GM21529 (cell line): ENCODE results near the gene CHD9.
"Not testable (repeated sequence)": the region's sequence is repeated elsewhere in the genome, so short reads cannot be mapped to it uniquely, and the experiment has no call there.

Experiments
- ATAC-seq: cut with Tn5 transposase; IDR thresholded peaks from one replicate; pipeline ENCODE4 v1.9.1; 2021; ENCODE audit not compliant: unreplicated experiment

Gene CHD9

DNA sequence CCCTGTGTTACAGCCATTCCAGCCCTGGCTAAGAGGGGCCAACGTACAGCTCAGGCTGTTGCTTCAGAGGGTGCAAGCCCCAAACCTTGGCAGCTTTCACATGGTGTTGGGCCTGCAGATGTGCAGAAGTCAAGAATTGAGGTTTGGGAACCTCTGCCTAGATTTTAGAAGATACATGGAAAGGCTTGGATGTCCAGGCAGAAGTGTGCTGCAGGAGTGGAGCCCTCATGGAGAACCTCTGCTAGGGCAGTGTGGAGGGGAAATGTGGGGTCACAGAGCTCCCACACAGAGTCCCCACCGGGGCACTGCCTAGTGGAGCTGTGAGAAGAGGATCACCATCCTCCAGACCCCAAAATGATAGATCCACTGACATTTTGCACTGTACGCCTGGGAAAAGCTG, 130.9 kb downstream of the CHD9 start:
- ATAC-seq, result not testable (repeated sequence)

DNA sequence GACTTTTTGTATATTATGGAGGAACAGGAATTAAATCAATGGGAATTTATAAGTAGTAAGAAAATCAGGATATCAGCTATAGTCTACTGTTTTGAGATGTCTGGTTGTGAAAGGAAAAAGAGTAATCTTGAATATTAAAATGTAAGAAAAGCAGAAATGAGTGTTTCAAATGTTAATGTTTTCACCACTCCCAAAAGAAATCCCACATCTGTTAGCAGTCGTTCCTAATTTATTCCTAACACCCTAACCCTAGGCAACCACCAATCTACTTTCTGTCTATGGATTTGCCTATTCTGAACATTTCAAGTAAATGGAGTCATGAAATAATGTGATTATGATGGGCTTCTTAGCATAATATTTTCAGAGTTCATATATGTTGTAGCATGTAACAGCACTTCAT, 133.0 kb downstream of the CHD9 start:
- ATAC-seq, result no peak

DNA sequence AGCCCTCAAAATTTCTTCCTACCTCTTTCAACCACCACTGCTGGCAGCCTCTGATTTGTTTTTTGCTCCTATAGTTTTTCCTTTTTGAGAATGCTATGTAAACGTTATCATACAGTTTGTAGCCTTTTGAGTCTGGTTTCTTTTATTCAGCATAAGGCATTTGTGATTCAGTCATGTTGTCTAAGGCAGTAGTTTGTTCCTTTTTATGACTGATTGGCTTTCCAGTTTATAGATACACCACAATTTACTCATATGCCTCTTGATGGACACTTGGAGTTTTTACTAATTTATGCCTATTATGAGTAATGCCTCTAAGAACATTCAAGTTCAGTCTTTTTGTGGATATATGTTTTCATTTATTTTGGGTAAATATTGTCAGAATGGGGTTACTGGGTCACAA, 136.6 kb downstream of the CHD9 start:
- ATAC-seq, result no peak

DNA sequence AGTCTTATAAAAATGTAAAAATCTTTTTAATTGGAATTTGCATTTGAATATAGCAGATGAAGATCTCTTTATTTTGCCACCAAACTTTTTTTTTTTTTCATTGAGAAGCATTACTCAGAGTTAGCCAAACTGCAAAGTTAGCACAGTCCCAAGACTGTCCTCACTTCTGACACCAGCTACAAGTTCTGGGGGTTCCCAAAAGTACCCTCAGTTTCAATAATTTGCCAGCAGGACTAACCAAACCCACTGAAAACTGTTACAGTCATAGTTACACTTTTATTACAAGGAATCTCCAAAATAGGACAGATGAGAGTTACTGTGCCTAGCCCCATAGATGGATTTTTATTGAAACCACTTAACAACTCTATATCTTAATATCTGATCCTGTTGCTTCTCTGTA, 144.1 kb downstream of the CHD9 start:
- ATAC-seq, result no peak

DNA sequence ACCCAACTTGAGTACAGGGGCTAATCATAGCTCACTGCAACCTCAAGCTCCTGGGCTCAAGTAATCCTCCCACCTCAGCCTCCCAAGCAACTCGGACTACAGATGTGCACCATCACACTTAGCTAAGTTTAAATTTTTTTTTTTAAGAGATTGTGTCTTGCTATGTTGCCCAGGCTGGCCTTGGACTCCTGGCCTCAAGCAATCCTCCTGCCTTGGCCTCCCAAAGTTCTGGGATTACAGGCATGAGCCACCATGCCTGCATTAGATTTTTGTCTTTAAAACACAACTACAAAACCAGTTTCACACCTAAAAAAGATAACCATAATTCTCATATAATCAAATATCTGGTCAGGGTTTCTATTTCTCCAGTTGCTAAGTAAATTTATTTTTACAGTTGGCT, 147.1 kb downstream of the CHD9 start:
- no peak for ATAC-seq

DNA sequence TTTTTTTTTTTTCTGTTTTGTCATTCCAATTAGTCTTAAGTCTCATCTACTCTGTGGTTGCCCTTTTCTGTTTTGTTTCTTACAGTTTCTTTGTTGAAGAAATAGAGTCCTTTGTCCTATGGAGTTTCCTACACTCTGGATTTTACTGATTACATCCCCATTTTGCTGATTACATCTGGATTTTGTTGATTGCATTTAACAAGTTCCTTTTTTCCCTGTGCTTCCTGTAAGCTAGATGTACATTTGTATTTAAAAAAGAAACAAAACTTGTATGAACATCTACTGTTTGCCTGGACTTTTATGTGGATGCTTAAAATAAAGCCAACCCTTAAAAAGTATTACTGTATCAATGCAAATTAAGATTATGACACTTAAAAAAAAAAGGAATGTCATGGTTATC, 147.6 kb downstream of the CHD9 start:
- no peak for ATAC-seq

DNA sequence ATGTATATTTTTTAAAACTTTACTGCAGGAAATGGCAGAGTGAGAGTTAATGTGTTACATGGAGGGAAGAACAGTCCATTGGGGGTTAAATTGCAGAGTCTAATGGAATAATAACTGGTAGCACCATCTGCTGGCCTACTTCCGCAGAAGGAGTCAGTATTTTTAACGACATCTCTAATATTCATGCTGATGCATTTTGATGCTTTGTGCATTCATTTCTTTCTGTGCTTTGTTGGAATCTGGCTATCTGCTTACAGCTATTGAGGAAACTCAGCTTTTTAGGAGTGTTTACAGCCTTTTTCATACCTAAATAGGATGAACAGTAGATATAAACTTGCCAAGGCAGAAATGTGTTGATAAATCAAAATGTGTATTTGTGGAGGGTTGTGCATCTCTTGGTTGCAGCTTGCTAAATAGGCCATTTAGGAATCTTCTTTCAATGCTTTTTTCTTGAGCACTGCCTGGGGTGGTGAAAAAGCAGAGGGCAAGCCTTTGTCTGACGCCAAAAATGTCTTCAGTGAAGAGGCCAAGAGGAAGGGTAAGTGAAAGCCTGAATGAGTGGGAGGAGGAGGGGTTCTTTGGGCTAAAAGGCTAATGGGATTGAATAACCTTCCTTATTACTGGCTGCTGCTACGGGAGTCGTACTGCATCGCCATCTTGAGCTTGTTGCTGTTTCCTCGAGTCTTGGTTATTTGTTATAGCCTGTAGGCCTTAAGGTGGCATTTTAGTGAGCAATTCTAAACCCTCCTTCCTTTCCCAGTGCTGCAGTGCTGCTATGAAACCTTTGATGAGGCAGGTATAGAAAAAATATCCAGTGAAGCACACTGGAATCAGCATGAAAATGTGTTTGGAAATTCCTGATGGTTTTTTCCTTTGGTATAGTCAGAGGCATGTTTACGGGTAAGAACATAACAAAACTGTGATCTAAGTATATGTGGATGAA, 153.3 kb downstream of the CHD9 start:
- peak; percentile 91 for ATAC-seq

DNA sequence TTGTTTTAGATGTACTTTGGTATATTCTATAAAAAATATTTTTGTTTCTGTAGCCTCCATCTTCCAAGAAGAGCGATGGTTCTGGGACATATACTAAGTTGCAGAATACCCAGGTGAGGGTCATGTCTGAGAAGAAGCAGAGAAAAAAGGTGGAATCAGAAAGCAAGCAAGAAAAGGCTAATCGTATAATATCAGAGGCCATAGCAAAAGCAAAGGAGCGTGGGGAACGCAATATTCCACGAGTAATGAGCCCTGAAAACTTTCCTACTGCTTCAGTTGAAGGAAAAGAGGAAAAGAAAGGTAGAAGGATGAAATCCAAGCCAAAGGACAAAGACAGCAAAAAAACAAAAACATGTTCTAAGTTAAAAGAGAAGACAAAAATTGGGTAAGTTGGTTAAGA, 154.6 kb downstream of the CHD9 start:
- no peak for ATAC-seq

DNA sequence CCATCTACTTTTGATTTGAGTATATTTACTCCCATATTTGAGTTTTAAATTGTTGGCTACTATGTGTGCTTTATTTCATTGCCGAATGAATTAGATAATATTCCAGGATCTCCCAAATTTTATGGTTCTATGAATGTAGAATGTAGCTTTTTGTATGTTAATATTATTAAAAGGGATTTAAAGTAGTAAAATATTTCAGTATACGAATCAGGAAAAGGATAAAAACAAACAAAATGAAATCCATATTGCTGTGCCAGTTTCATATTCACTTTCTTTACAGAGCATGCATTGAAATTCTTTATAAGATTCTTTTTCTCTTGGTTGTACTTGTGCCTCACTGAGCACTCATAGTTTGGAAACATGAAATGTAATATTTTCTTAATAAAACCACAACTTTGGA, 155.1 kb downstream of the CHD9 start:
- no peak for ATAC-seq

DNA sequence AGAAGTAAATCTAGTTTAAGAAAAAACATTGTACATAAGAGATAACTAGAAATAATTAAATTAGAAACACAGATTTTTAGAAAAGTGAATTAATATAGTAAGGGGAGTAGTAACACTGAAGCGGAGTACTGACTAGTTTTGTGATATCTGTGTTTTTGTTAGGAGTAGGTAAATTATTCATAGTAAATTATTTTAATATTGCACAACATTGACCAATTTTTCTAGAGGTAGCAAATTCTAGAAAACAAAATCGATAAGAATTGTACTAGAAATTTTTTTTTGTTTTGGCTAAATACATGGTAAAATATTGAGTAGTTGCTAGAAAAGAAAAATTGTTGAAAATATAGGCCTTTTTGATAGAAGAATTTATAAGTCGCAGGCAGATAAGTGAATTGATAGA, 156.5 kb downstream of the CHD9 start:
- no peak for ATAC-seq

DNA sequence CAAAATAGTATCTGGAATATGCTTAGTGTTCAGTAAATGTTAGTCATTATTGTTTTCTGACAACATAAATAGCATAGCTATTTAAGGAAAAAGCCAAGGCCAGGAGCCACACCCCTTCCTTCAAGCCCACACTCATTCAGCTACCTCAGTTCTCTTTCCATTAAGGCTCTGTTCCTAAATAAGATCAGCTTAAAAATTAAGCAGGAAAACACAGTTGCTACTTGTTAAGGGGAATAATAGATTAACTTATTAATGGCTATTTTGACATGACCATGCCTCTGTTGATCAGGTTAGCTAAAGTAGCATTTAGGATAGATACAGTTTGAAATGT, 158.1 kb downstream of the CHD9 start:
- ATAC-seq, result no peak

DNA sequence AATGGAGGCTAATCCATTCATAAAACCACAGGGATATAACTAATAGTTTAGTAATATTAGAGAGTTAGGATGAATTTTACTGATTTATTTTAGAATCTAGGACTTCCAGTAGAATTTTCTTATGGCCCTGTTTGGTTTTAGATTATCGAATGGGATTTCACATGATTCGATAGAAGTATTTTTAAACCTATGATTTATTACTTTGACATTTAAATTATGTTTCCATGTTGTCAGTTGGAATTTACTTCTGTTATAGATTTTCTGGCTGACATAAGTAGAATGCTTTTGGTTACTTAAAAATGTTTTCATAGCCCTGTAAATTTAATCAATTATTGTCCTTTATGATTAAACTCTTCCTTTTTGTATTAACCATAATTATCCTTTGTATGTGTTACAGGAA, 158.8 kb downstream of the CHD9 start:
- ATAC-seq, result no peak

DNA sequence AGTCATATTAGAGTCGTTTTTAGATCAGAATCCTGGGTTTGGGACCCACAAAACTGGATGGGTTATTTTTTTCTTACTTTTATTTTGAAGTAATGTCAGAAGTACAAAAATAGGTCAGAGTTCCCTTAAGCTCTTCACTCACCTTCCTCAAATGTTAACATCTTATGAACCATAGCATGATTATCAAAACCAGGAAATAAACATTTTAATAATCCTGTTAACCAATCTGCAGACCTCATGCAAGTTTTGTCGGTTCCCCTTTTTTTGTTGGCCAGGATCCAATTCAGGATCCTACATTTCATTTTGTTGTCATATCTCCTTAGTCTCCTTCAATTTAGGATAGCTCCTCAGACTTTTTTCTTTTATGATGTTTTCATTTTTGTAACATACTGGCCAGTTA, 162.0 kb downstream of the CHD9 start:
- ATAC-seq, result no peak

DNA sequence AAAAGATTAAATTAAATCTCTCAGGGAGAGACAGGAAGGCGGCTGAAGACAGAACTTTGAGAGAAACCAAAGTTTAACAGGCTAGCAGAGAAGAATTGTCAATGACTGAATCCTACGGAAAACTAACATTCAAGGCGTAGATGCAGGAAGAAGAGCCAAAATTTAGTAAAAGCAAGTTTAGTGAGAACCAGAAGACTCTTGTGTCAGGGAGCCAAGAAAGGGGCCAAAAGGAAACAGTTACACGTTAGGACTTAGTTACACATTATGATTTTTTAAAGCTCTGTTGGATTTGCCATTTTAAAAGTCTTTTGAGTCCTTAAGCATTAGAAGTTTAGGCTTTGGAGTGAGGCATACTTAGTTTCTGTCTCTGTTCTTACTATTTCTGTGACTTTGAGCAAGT, 164.6 kb downstream of the CHD9 start:
- ATAC-seq, result peak; percentile 9

DNA sequence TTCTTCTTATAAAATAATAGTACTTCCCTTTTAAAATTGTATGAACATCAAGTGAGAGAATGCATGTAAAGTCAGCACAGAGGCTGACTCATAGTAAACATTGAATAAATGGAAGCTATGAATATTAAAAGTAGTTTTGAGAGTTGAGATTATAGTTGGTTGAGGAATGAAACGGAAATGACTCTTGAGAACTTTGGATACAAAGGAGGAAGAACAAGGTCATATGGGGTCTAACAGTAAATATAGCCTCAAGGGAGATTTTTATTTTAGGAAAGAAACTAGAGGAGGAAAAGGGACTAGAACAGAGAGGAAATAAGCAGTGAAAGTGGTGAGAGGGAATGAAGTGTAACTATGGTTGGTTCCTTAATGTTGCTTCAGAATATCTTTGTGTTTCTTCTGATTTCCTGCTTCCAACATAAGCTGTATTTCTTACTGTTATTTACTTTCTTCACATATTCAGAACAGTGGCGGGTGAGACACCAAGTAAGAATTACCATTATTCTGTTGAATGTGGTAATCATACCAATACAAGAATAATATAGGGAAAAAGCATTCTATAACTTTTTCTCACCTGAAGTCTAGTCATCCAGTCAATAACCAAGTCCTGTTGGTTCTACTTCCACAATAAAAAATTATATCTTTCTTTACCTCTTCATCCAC, 165.1 kb downstream of the CHD9 start:
- peak; percentile 46 for ATAC-seq

DNA sequence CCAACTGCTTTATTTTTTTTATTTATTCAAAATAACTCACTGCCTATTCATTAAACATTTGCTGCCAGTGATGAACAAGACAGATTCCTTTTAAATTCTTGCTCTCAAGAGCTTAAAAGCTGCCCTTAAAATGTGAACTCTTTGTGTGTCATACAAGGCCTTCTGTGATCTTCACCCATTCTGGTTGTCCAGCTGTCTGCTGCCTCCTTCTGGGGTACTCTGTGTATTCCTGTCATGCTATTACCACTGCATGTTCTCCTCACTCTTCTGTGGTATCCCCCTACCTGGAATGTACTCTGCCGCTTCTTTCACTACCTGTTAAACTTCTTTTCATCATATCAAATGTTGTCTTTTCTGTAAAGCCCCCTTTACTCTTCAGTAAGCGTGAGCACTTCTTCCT, 165.8 kb downstream of the CHD9 start:
- ATAC-seq, result no peak

DNA sequence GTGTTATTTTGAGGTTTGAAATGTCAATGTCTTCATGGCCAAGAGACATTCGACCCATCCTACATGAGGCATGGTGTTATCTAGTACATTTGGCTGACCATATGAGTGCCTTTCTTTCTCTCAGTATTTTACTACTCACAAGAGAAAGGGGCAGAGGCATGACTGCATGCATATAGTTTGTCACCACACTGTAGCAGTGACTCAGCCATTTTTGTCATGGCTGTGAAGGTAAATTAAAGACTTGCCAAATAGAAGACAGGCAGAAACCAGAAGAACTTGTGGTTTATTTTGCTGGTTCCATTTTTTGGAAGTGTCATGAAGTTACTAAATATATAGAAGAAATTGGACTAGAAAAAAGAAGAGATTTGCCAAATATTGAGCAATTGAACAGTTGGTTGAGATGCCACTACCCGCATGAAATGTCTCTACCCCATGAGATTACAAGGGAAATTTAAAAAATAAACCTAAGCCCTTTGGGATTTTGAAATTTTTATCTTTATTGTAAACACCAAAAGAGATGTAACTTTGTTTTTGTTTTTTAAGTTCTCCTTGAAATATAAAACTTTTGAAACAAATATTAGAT, 170.3 kb downstream of the CHD9 start:
- ATAC-seq, result no peak

DNA sequence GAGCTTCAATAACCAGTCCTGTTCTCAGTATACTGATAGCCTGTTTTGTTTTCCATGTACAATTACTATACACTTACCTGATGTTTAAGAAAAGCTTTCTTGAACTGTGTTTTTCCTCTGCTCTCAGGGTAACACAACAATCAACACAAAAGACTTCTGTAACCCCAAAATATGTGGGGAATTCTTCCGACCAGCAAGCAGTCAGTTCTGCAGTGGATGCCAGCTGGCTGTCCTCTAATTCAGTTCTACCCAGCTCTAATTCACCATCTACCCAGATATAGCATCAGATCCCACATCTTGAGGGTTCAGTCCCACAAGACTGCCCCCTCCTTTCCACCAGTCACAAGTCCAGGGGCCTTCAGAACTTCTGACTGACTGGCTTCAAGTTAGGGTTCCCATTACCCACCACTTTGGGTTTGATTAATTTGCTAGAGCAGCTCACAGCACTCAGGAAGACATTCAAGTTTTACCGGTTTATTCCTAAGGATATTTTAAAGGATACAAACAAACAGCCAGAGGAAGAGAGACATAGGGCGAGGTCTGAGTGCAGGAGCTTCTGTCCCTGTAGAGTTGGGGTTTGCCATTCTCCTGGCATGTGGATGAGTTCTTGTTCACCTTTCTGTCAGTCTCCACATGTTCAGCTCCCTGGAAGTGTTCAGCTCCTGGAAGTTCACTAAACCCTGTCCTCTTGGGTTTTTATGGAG, 178.2 kb downstream of the CHD9 start:
- no peak for ATAC-seq

DNA sequence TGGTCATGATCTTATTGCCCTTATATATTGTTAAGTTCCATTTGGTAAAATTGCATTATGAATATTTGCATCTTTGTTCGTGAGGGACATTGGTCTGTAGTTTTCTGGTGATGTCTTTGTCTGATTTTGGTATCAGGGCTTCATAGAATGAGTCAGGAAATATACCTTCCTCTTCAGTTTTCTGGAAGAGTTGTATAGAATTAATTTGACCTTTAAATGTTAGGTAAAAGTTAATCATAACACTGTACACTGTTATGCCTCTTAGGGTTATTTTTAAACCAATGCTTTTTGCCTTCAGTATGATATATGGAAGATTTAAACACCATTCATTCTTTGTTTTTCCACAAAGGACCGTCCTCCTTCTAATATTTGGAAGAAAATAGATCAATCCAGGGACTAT, 180.0 kb downstream of the CHD9 start:
- no peak for ATAC-seq

DNA sequence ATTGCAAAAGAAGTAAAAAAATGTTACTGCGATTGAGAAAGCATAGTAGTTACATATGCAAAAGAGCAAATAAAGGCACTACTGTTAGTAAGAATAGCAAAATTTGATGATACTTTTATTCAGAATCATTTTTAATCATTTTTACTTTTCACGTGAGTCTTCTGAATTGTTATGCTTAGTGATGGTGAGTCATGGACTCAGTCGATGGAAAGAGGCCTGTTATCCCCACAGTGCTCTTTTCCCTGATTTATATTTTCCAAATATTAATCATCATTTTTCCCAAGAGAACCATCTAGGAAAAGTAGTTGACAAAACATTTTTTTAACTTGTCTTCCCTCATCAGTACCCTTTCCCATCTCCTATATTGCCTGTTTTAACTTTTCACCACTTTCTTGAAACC, 181.1 kb downstream of the CHD9 start:
- no peak for ATAC-seq

DNA sequence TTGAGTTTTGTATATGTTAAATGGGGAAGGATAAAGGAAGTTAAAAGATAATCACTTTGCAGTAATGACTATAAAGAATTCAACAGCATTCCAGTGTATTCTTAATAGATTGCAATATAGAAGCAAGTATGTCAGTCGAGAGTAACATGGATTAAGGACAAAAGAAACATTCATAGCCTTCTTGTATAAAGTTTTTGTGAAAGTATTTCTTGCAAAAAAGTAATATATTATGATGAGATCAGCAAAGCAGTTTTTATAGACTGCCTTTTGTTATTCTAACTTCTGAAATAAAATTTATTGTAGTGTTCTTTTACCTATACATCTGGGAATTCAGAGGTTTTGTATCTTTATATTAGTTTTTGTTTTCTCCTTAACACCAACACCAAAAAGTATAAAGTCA, 194.5 kb downstream of the CHD9 start:
- ATAC-seq, result no peak

DNA sequence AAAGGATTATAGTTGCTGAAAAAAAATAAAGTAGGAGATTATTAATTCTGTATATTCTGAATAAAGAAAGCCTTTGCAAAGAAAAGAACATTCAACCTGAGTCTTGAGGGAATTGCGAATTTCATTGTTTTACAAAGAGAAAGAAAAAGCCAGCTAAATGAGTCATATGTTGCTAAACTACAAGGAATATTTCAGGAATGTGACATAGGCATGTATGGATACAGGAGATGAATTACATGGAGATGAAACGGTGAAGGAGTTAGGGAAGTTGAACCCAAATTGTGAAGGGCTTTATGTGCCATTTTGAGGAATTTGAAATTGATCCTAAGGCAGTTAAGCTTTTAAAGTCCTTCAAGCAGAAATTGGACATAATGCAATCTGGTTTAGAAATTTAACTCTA, 202.2 kb downstream of the CHD9 start:
- no peak for ATAC-seq
